HG03108 (cell line): ENCODE data around the gene TSHZ3.

Source experiments
- ATAC-seq: cut with Tn5 transposase; IDR thresholded peaks from one replicate; pipeline ENCODE4 v1.9.1; 2021; ENCODE audit warnings: moderate library complexity; ENCODE audit not compliant: unreplicated experiment

Gene TSHZ3

GRCh38 chr19:31292639-31293185, 56.5 kb downstream of the TSHZ3 start:
- no peak for ATAC-seq

GRCh38 chr19:31290931-31291590, 58.2 kb downstream of the TSHZ3 start:
- no peak for ATAC-seq

DNA sequence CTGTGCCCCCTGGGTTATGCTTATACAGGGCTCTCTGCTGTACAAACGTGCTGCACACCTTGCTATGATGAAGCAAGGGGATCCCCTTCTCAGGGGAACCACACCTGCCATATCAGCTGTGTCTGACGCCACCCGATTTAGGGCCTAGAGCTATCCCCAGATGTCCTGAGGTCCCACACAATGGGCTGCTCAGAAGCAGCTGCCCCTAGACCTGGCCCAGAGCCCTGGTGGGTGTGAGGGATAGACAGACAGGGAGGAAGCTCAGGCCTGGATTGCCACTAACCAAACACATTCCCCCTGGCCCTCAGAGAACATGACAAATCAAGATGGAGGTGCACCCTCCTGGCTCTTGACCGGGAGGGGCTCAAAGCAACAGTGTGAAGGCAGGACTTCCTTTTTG, 59.3 kb downstream of the TSHZ3 start:
- ATAC-seq = no peak

DNA sequence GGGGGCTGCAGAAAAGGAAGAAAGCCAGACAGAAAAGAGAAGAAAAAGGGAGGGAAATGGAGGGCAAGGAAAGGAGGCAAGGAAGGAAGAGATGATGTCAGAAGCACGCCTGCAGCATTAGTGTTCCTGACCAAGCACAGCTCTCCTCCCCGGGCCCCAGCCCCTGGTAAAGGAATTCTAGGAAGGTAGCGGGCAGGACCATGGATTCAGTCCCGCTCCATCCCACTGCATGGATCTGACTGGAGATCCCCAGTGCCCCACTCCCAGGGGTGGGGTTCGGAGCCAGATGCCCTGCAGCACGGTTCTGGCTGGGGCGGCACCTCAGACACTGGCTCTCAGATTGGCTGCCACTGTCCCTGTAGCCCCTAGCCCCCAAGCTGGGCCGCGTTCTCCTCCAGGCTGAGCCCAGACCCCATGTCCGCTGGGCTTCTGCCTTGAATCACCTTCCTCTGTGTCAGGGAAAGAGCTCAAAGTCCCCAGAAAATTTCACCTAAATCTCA, 59.8 kb downstream of the TSHZ3 start:
- no peak for ATAC-seq

- no peak for ATAC-seq
Measured at GRCh38 chr19:31286491-31286890, 62.7 kb downstream of the TSHZ3 start.

GRCh38 chr19:31285744-31286143, 63.5 kb downstream of the TSHZ3 start:
- no peak for ATAC-seq

DNA sequence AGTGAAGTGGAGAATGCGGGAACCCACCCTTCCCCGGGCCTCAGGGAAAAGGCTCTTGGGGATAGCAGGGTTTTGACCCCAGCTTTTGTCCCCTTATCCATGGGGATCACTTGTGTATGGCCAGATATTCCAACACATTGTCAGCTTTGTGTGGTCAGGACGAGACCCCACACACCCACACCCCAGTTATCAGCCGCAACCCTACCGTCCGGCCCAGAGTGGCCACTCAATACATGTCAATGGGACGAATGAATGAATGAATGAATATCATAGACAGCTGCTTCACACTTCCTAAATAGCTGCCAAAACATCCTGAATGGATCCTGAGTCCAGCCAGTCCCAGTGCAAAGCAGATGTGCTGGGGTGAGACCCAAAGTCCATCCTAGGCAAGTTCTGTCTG, 64.6 kb downstream of the TSHZ3 start:
- no peak for ATAC-seq

- ATAC-seq = no peak
Measured at GRCh38 chr19:31283701-31284100, 65.5 kb downstream of the TSHZ3 start.

DNA sequence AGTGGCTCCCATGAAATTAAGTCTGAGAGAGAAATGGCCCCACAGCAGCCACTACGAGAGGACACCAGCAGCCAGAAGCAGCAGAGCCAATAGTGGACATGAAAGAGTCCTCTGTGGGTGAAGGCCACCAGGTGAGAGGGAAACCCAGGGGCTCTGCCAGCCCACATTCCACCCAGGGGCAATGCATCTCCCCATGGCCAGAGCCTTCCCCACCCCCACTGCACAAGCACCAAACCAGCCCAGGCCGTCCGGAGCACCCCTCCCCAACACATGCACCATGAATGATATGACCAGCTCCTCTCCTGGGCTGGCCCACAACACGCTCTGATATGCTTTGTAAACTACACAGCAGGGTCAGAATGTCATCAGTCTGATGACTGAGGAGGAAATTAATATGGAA, 66.9 kb downstream of the TSHZ3 start:
- ATAC-seq = no peak

DNA sequence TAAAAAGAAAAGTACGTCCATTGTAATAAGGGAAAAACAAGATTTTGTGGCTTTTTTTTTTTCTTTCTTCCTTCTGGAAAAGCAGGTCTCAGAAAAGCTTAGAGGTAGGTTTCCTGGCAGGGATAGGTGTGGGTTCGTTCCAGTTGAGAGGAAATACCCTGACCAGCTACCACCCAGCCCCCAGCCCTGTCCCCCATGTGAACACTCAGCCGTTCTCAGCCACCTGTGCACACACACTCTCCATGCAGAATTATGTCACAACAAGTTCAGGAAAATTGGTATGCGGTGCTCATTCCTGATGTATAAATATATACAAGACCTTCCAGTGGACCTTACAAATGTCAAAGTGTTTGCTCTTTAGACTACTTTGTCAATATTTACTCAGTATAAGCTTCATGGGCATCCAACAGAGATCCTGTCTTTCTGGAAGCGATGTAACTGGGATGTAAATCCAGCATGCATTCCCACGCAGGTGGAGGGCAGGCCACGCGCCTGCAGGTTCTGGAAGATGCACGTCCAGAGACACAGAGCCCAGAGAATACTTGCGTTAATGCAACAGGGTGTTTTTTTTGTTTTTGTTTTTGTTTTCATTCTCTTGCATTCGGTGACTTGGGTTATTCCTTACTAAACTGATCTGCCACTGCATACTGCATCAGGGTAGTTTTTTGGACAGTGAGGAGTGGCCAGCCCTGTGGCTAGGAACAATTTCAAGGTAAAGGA, 68.8 kb downstream of the TSHZ3 start:
- no peak for ATAC-seq

DNA sequence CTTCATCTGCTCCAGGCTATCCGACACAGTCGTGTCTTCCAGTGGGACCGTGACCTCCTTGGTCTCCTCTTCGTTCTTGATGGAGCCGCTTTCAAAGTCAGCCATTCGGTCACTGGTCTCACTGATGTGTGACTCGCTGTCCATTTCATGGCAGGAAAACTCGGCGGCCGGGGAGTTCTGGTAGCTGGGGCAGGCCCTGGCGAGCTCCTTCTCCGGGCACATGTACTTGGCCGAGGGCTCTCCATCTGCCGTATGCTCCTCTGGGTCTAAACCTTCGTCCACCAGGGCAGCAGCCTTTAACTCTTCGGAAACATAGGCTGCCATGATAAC, 69.8 kb downstream of the TSHZ3 start:
- no peak for ATAC-seq

DNA sequence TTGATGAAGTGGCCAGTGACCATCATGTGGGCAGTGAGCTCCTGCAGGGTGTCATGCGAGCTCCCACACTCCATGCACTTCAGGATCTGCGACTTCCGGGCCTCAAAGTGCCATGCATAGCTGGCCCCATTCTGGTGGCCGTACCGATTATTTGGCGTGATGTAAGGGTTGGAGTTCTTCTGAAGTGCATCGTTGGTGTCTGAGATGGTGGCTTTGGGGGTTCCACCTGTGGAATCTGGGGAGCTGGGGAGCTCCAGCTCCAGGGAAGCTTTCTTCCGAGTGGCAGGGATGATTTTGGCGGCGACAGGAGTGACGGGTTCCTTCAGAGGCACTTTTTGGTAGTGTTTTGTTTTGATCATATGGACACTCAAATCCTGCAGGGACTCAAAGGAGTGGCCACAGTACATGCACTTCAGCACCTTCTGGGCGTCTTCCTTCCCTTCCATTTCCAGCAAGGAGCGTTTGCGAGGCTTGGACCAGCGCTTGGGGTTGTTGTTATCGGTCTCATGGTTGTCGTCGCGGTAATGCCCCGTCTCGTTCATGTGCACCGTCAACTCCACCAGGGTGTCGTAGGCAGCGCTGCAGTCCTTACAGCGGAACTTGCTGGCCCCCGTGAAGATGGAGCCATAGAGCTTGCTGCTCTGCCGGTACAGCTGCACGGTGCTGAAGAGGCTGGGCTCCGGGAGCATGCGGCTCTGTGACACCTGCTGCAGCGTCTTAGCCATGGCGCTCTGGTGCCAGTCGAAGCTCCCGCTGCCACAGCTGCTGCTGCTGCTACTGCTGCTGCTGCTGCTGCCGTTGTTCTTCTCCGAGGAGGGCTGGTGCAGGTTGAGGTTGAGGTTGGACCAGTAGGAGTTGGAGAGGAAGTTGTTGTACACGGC, 70.4 kb downstream of the TSHZ3 start:
- ATAC-seq = no peak

DNA sequence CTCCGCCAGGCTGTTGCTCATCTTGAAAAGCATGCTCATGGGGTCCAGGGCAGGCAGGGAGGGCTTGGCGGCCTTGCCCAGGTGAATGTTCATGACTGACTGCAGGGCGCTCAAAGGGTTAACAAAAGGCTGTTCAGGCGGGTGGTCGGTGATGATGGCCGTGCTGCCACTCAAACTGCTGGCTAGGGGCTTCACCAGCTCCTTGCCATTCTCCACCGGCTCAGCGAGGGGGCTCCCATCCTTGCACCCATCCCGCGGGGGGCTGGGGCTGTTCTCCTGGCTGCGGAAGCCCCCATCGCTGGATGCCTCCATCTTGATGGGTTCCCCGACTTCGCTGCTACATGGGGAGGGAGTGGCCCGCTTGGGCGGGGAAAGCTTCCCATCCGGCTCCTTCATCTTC, 71.7 kb downstream of the TSHZ3 start:
- ATAC-seq = no peak

DNA sequence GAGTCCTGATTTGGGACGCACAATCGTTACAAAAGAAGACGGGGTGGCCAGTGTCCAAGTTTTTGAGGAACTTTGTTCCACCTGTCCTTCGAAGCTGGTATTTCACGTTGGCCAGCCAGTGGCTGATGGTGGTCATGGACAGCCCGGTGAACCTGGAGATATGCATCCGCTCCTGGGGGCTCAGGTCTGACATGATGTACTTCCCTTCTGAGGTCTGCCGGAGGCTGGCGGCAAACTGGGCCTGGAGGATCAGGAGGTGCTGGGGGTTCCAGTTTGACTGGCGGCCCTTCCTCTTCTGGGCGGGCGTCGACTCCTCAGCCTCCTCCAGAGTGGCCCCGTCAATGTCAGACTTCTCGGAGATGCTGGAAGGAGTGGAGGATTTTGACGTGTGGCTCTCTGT, 72.4 kb downstream of the TSHZ3 start:
- no peak for ATAC-seq

GRCh38 chr19:31275068-31275334, 74.2 kb downstream of the TSHZ3 start:
- ATAC-seq = no peak

DNA sequence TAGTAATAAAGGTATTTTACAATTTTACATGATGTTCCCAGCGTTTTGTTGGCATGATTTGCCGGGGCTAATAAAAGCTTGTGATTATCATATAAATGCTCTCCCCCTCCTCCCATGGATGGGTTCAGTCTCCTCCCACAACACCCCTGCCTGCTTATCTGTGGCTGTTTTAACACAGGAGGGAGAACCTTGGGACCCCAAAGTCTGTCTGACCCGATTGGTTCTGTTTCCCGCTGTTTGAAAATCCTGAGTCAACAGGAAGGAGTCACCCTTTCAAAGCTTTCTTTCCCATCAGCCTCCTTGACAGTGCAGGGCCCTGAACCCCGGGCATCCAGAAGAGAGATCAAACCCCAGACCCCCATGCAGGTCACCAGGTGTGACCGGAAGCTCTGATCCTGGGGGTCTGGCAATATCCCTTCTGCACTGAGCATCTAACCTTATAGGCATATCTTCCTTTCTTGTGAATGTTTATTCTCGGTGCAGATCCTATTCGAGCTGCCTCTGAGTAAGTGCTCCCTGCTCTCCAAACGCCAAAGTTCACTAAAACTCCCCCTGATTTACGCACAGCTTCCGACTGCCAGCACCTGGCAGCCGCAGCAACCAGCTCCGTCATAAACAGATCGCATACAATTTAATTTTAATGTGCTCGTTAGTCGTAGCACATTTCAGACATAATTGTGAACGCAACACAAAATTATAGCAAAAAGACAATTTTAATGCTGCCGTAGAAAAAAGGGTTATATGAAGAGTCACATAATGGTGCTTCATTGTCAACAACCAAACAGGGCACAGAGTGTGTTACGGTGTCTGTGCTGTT, 74.8 kb downstream of the TSHZ3 start:
- ATAC-seq = no peak

GRCh38 chr19:31272583-31273106, 76.6 kb downstream of the TSHZ3 start:
- no peak for ATAC-seq

DNA sequence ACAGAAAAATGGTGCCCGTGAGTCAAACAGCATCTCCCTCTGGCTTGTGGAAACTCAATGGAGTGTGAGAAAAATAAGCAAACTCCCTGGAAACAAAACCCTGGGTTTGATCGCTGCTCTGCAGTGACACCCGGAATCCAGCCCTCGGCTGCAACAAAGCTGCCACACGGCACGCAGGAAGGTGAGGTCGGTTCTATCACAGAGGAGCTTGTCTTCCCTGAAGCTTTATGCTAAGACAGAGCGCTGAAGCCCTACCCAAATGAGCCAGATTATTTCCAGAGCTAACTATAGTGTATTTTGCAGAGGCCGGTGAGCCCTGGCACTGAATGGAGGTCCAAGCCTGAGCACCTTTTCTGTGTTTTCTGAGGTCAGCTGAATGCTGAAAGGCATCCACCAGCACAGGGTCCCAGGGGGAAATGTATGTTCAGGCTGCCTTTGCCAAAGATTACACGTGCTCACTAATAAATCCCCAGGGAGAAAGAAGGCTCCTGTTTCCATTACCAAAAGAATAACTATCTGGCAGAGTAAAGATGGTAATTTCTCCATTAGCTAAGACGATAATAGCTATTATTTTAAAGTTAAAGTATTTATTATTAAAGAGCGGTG, 77.8 kb downstream of the TSHZ3 start:
- no peak for ATAC-seq

DNA sequence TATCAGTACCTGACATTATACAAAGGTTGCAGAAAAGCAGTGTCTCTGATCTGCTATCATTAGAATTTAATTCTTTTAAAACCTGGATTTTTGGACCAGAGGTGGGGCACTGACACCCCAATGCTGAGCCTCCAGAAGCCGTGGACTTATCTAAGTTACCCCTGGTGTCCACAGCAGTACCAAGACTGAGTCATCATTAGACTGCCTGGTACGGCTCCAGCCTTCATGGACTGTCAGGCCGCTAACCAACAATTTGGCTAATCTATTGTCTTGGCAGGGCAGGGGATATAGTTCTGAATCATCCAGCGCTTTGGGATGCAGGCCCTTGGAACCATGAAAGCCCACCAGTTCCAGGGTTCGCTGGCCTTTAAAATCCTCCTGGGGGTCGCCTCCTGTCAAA, 78.3 kb downstream of the TSHZ3 start:
- ATAC-seq = no peak

DNA sequence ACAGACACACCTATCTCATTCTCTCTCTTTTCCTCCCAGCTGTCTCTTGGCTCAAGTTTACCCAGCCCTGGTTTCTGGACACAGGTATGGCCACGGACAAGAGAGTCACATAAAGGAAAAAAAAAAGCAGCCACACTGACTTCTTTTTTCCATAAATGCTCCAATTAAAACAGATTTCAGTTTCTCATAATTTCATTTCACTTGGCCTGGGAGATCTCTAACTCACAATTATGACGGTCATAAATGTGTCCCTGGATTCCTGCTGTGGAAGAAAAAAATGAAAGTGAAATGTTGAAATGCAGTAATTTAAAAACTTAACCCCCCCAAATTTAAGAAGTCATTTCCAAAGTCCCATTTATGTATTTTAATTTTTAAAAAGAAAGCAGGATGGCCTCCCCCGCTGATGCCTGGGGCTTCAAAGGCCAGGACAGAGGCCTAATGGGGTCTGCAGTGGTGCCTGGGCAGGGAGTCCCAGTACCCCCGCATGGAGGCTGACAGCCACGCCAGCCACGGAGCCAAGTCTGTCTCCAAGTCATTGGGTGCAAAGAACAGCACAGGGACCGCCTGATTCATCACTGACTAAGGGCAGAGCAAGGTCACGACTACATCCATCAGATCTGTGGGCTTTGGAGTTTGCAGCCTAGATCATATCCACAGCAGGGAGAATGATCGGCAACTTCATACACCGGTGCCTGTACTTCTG, 79.7 kb downstream of the TSHZ3 start:
- no peak for ATAC-seq
